Activated naive CD4-positive, alpha-beta T cell treated with anti-CD3 and anti-CD28 coated beads, Interleukin-2, amount 50 U/mL, for 72 hours (primary cell): ENCODE results near the gene TBL2. TPM values are rescaled to one million over a fixed set of nuclear protein-coding genes. Genes with fewer than 3 reads are reported as not detected.
"Not testable (repeated sequence)": the region's sequence is repeated elsewhere in the genome, so short reads cannot be mapped to it uniquely, and the experiment has no call there.

Experiments
- ATAC-seq, 2 donors: fragments of 150-1000 bp; cut with Tn5 transposase; 2 replicates each; pipeline ENCODE4 v1.10.0; 2021; ENCODE audit warnings: mild to moderate bottlenecking in 2 of 2, moderate library complexity in 2 of 2
- DNase-seq, 2 donors: peaks; one replicate each; pipeline ENCODE4 v3.0.0; 2021 to 2022; ENCODE audit warnings: low spot score in 2 of 2
- H3K27ac Mint-ChIP-seq, 2 donors: one replicate each; pipeline ENCODE4 v1.8.0; 2022; ENCODE audit warnings: mild to moderate bottlenecking in 2 of 2, mixed read lengths in 2 of 2
- H3K36me3 Mint-ChIP-seq, 2 donors: one replicate each; pipeline ENCODE4 v1.8.0; 2022; ENCODE audit warnings: mixed read lengths in 2 of 2
- H3K9me3 Mint-ChIP-seq, 2 donors: one replicate each; pipeline ENCODE4 v1.8.0; 2022; ENCODE audit warnings: mixed read lengths in 2 of 2
- total RNA-seq, 2 donors: library from RNA; stranded (reverse); gene quantifications; one replicate each; pipeline ENCODE4 v1.2.3, GENCODE V29; 2022

The TBL2 gene
- total RNA-seq, 2 donors from 2014 or later, result 33.3 to 35.2 TPM

- DNase-seq (no peak), ATAC-seq (no peak)
- no peaks in the 10 kb centered on the region for H3K9me3 Mint-ChIP-seq
- H3K27ac Mint-ChIP-seq, result no peak overlapping the region
- no peaks in the 10 kb centered on the region for H3K36me3 Mint-ChIP-seq
Observed at GRCh38 chr7:73611017-73611555, 32.7 kb upstream of the TBL2 start.

- Mint-ChIP-seq H3K36me3 (no peaks in the 10 kb centered on the region), H3K9me3 (no peaks in the 10 kb centered on the region), H3K27ac (no peak overlapping the region)
- no peak for DNase-seq
- no peak for ATAC-seq
Observed at GRCh38 chr7:73610105-73610504, 31.7 kb upstream of the TBL2 start.

- not testable (repeated sequence) for H3K36me3 Mint-ChIP-seq, H3K9me3 Mint-ChIP-seq, H3K27ac Mint-ChIP-seq, DNase-seq
- ATAC-seq, result peak in 1 of 2 donors; percentile 19
Observed at GRCh38 chr7:73607692-73607983, 29.3 kb upstream of the TBL2 start.

- ATAC-seq (peak; percentile 73 to 88), DNase-seq (peak in 1 of 2 donors; percentile 82)
- Mint-ChIP-seq H3K36me3 (no peaks in the 10 kb centered on the region), H3K27ac (no peak overlapping the region), H3K9me3 (no peaks in the 10 kb centered on the region)
Observed at GRCh38 chr7:73606801-73607691, 28.7 kb upstream of the TBL2 start.

- ATAC-seq (no peak), DNase-seq (no peak)
Observed at GRCh38 chr7:73605601-73606220, 27.3 kb upstream of the TBL2 start.

GRCh38 chr7:73602721-73603651 lies 24.6 kb upstream of the TBL2 start:
- DNase-seq (no peak), ATAC-seq (no peak)
- H3K9me3 Mint-ChIP-seq, result no peaks in the 10 kb centered on the region
- no peaks in the 10 kb centered on the region for H3K36me3 Mint-ChIP-seq
- no peak overlapping the region for H3K27ac Mint-ChIP-seq

More at GRCh38 chr7:73605601-73606220, 27.3 kb upstream of the TBL2 start:
- Mint-ChIP-seq H3K9me3 (no peaks in the 10 kb centered on the region), H3K27ac (no peak overlapping the region), H3K36me3 (no peaks in the 10 kb centered on the region)

- H3K27ac Mint-ChIP-seq, result no peak overlapping the region
- H3K9me3 Mint-ChIP-seq, result no peaks in the 10 kb centered on the region
- no peak for ATAC-seq
- H3K36me3 Mint-ChIP-seq, result no peaks in the 10 kb centered on the region
- no peak for DNase-seq
Observed at GRCh38 chr7:73599916-73600315, 21.5 kb upstream of the TBL2 start.

- Mint-ChIP-seq H3K27ac (peak overlapping the region in 1 of 2 donors; percentile 7), H3K36me3 (no peaks in the 10 kb centered on the region), H3K9me3 (no peaks in the 10 kb centered on the region)
- no peak for DNase-seq
- ATAC-seq, result no peak
Observed at GRCh38 chr7:73599151-73599882, 20.9 kb upstream of the TBL2 start.

GRCh38 chr7:73597978-73598782 lies 19.8 kb upstream of the TBL2 start:
- DNase-seq (no peak), ATAC-seq (peak in 1 of 2 donors; percentile 50)
- Mint-ChIP-seq H3K9me3 (no peaks in the 10 kb centered on the region), H3K27ac (no peak overlapping the region), H3K36me3 (no peaks in the 10 kb centered on the region)

- H3K9me3 Mint-ChIP-seq, result no peaks in the 10 kb centered on the region
- H3K36me3 Mint-ChIP-seq, result no peaks in the 10 kb centered on the region
- H3K27ac Mint-ChIP-seq, result no peak overlapping the region
- no peak for DNase-seq
- ATAC-seq, result no peak
Observed at GRCh38 chr7:73596191-73597065, 18.0 kb upstream of the TBL2 start.

- H3K27ac Mint-ChIP-seq, result no peak overlapping the region
- H3K36me3 Mint-ChIP-seq, result no peaks in the 10 kb centered on the region
- ATAC-seq (no peak), DNase-seq (no peak)
- no peaks in the 10 kb centered on the region for H3K9me3 Mint-ChIP-seq
Observed at GRCh38 chr7:73595358-73595757, 17.0 kb upstream of the TBL2 start.

GRCh38 chr7:73593207-73594045 lies 15.0 kb upstream of the TBL2 start:
- Mint-ChIP-seq H3K9me3 (no peaks in the 10 kb centered on the region), H3K27ac (no peak overlapping the region), H3K36me3 (no peaks in the 10 kb centered on the region)
- ATAC-seq (no peak), DNase-seq (no peak)

- no peak for ATAC-seq
- Mint-ChIP-seq H3K9me3 (no peaks in the 10 kb centered on the region), H3K27ac (no peak overlapping the region), H3K36me3 (no peaks in the 10 kb centered on the region)
- no peak for DNase-seq
Observed at GRCh38 chr7:73586911-73587310, 8.5 kb upstream of the TBL2 start.

- Mint-ChIP-seq H3K36me3 (no peaks in the 10 kb centered on the region), H3K27ac (no peak overlapping the region), H3K9me3 (no peaks in the 10 kb centered on the region)
- DNase-seq (no peak), ATAC-seq (no peak)
Observed at GRCh38 chr7:73585196-73585595, 6.8 kb upstream of the TBL2 start.
